ENCODE results near the gene RNF168.
"Not testable (repeated sequence)": the region's sequence is repeated elsewhere in the genome, so short reads cannot be mapped to it uniquely, and the experiment has no call there.

Gene RNF168

GRCh38 chr3:196514913-196515621 lies 11.5 kb upstream of the RNF168 start, which contains the start of gene SMCO1:
Gene SMCO1 (minus strand): TSS chr3:196515346. CDS start chr3:196515209, 137 bp downstream.
- no peak for DNase-seq

DNA sequence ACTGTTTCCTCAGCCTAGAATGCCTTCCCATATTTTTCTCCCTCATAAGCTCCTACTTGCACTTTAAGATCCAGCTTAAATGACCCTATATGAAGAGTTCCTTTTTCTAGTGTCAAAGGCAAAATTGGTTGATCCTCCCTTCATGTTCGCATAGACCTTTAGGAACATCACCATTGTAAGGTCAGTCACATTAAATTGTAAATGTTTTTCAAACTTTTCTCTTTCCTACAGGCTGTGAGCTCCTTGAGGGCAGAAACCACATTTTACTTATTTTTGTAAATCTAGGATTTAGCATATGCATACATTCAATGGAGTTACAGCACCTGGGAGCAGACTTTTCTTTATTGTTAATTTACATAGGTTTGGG lies 10.8 kb upstream of the RNF168 start:
- DNase-seq: no peak

DNA sequence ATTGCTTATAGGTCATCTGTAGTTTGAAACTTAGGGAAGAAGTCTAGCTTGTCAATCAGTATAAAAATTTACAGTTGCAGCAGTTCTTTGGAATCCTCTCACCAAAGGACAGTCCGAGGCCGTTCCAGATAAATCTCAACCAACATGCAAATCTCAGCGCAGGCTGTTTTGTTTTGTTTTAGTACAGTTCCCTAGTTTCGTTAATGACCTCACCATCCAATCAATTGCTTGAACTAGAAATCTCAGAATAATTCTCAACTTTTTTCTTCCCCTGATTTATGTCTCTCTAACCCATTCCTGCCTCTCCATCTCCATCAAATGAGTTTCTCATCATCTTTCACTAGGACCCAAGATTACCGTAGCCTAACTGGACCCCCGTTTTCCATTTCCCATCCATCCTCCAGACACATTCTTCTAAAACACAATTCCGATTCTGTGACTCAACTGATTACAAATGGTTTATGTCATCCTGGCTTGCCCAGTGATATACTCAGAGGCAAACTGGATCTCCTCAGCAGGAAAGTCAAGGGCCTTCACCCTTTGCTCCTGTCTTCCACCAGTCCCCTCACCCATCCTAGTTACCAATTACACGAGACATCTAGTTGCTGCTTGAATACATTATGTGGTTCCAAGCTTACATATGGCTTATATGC lies 10.3 kb upstream of the RNF168 start:
- DNase-seq: no peak

DNA sequence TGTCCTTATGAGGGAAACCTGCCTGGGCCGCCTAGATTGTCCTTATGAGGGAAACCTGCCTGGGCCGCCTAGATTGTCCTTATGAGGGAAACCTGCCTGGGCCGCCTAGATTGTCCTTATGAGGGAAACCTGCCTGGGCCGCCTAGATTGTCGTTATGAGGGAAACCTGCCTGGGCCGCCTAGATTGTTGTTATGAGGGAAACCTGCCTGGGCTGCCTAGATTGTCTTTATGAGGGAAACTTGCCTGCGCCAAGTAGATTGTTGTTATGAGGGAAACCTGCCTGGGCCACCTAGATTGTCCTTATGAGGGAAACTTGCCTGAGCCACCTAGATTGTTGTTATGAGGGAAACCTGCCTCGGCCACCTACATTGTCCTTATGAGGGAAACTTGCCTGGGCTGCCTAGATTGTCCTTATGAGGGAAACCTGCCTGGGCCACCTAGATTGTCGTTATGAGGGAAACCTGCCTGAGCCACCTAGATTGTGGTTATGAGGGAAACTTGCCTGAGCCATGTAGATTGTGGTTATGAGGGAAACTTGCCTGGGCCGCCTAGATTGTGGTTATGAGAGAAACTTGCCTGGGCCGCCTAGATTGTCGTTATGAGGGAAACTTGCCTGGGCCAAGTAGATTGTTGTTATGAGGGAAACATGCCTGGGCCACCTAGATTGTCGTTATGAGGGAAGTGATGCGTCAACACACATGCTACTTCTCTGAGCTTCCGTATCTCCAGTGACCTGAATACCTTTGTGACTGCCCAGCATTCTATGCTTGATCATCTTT lies 8.3 kb upstream of the RNF168 start:
- not testable (repeated sequence) for DNase-seq

DNA sequence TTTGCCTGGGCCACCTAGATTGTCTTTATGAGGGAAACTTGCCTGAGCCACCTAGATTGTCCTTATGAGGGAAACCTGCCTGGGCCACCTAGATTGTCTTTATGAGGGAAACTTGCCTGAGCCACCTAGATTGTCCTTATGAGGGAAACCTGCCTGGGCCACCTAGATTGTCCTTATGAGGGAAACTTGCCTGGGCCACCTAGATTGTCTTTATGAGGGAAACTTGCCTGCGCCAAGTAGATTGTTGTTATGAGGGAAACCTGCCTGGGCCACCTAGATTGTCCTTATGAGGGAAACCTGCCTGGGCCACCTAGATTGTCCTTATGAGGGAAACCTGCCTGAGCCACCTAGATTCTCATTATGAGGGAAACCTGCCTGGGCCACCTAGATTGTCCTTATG lies 7.5 kb upstream of the RNF168 start:
- DNase-seq: not testable (repeated sequence)

GRCh38 chr3:196506687-196507086 lies 3.1 kb upstream of the RNF168 start:
- no peak for DNase-seq

DNA sequence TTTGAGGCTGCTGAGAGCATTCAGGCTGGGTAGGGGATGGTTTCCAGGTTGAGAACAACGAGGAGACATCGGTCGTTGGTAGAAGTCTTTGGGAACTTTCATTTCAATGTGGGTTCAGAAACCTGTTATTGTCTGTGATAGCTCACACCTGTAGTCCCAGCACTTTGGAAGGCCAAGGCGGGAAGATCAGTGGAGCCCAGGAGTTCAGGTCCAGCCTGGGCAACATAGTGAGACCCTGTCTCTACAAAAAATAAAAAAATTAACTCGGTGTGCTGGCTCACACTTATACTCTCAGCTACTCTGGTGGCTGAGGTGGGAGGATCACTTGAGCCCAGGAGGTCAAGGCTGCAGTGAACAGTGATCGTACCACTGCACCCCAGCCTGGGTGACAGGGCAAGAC lies 988 bp upstream of the RNF168 start:
- DNase-seq: no peak

DNA sequence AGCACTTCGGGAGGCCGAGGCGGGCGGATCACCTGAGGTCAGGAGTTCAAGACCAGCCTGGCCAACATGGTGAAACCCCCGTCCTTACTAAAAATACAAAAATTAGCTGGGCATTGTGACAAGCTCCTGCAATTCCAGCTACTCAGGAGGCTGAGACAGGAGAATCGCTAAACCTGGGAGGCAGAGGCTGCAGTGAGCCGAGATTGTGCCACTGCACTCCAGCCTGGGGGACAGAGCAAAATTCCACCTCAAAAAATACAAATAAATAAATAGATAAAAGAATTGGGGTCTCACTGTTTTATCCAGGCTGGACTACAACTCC lies 470 bp upstream of the RNF168 start:
- not testable (repeated sequence) for DNase-seq

GRCh38 chr3:196502775-196503195 lies 783 bp downstream of the RNF168 start:
- peak; percentile 72 for DNase-seq

- peak; percentile 30 for DNase-seq
Measured at GRCh38 chr3:196501316-196502044, 2.1 kb downstream of the RNF168 start.

GRCh38 chr3:196499807-196500524 lies 3.6 kb downstream of the RNF168 start:
- no peak for DNase-seq

DNA sequence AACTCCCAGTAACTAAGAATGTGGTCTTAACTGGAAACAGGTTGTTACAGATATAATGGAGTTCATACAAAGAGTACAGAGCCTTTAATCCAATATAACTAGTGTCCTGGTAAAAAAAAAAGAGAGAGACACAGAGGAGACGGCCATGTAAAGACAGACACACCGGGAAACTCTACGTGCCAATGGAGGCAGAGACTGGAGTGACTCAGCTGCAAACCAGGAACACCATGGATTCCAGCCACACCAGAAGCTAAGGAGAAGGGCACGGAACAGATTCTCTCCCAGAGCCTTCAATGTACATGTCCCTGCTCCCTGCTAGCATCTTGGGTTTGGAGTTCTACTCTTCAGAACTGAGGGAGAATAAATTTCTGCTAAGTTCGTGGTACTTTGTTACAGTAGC lies 4.5 kb downstream of the RNF168 start:
- DNase-seq: no peak

GRCh38 chr3:196498297-196498696 lies 5.3 kb downstream of the RNF168 start:
- no peak for DNase-seq

- DNase-seq: no peak
Measured at GRCh38 chr3:196496183-196496582, 7.4 kb downstream of the RNF168 start.

- DNase-seq: no peak
Measured at GRCh38 chr3:196493292-196493691, 10.3 kb downstream of the RNF168 start.

- DNase-seq: no peak
Measured at GRCh38 chr3:196492080-196492479, 11.5 kb downstream of the RNF168 start.

GRCh38 chr3:196489747-196490146 lies 13.8 kb downstream of the RNF168 start:
- no peak for DNase-seq

GRCh38 chr3:196486263-196486662 lies 17.3 kb downstream of the RNF168 start:
- DNase-seq: peak; percentile 60

DNA sequence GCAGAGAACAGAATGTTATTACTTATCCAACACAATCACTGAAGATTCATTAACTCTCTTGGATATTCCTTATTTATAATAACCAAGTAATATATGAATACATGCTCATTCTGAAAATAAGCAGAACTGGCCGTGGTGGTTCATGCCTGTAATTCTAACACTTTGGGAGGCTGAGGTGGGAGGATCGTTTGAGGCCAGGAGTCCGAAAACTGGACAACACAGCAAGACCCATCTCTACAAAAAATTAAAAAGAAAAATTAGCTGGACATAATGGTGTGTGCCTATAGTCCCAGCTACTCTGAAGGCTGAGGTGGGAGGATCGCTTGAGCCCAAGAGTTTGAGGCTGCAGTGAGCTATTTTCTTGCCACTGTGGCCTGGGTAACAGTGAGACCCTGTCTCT lies 25.9 kb downstream of the RNF168 start:
- no peak for DNase-seq

DNA sequence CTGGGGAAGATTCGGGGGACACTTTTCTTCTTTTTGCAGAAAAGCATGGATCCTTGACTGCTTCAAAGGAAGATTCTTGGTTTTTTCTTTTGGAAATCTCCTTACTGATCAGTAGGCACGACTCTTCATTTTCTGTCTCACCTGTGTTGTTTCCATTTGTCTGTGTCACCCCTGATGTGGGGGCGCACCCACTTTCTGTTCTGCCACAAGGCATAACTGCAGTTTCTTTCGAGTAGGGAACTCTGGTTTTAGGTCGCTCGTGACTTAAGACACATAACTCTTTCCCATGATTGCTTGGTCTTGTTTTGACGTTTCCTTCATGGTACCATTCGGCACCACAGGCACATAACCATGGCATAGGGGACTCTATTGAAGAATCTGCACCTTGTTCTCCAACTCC lies 31.3 kb downstream of the RNF168 start:
- DNase-seq: no peak

DNA sequence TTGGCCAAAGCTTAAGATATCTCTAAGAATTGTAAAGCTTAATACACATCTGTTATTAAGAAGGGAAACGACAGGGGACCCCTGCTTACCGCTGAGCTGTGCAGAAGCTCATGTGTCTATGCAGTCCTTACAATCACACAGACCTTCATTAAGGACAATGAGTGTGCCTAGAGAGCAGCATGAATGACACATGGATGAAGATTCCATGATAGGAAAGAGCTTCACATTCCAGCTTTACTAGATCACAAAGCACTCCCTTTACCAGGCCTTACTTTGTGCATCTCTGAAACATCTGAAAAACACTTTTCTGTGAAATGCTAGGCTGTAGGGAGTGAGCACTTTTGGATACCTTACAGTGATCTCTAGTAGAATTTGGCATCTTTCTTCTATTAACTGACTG lies 32.0 kb downstream of the RNF168 start:
- DNase-seq: no peak

GRCh38 chr3:196470182-196470581 lies 33.4 kb downstream of the RNF168 start:
- not testable (repeated sequence) for DNase-seq

DNA sequence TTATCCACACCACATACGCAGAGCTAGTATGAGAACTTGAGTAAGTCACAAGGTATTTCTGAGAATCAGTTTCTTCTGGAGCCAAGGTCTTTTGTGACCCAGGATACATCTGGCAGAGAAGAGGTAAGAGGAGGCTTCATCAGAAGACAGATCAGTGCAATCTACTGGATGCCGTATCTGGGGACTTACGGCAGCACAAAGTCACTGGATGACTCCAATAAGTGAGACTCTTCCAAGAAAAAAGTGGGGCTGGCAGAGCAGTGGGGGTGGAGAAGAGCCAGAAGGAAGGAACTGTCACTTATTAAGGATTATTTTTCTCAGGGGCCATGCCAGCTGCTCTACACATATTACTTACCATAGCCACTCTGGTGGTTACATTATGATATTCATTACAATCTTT lies 39.8 kb downstream of the RNF168 start:
- no peak for DNase-seq

Data from CD4-positive, alpha-beta T cell treated with Interleukin-17A for 4 hours (primary cell).